ENCODE data around the gene LDB2. TPM values are rescaled to one million over a fixed set of nuclear protein-coding genes. Genes with fewer than 3 reads are reported as not detected.

LDB2 gene
- total RNA-seq, 2 experiments from 2014 or later = not detected

DNA sequence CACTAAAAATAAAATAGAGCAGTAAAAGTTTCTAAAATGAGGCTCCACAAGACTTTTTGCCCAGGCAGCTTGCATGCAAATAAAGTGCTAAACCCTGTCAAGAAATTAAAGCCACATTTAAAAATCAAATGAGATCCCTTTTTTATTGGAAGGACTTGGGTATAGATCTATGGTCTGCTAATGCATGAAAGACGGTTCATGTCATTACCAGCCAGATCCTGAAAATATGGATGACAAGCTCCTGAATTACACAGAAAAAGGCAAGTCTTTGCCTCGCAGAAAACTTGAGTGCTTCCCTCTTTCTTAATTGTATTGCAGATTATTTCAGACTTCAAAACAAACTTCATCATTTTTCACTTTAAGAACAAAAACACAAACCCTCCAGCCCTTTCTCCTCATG is 169.6 kb downstream of the LDB2 start:
- no peak overlapping the region for H3K4me3 Mint-ChIP-seq
- intact Hi-C loops (cut with micrococcal nuclease) = no loop called here
- H3K36me3 Mint-ChIP-seq = no peaks in the 10 kb centered on the region
- H3K27me3 Mint-ChIP-seq = no peaks in the 10 kb centered on the region
- ChIA-PET POLR2A (no interaction called here), CTCF (interaction anchor here (0.8 kb wide), 1 partner anchor 10 kb away, joined by 3 read pairs; no protein-coding TSS in a partner anchor)
- H3K9me3 Mint-ChIP-seq = peaks cover 9% of the 10 kb centered on the region
- H3K4me1 Mint-ChIP-seq (ENCODE audit: low read depth) = no peaks in the 10 kb centered on the region
- no peak overlapping the region for H3K27ac Mint-ChIP-seq
- DNase-seq = no peak

DNA sequence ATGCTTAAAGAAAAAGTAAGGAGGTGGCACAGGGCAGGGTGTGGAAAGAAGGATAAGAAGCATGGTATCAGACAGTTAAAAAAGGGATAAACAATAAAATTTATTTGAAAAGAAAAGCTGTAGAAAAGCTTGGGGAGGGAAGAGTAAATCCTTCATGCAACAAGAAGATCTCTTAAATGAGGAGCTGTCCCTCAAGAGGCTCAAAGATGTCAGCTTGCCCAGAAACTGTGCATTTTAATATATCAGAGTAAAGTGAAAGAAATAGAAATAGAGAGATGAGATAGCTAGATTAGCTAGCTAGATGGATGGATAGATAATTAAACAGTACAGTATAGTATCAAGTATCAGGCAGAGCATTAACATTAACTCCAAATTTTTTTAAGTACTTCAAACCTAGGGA is 170.3 kb downstream of the LDB2 start:
- H3K9me3 Mint-ChIP-seq = peaks cover 15% of the 10 kb centered on the region
- H3K4me3 Mint-ChIP-seq = no peak overlapping the region
- H3K36me3 Mint-ChIP-seq = no peaks in the 10 kb centered on the region
- POLR2A ChIA-PET = no interaction called here
- CTCF ChIA-PET = no interaction called here
- no peak overlapping the region for H3K27ac Mint-ChIP-seq
- intact Hi-C loops (cut with micrococcal nuclease) = no loop called here
- no peaks in the 10 kb centered on the region for H3K4me1 Mint-ChIP-seq (ENCODE audit: low read depth)
- no peaks in the 10 kb centered on the region for H3K27me3 Mint-ChIP-seq
- DNase-seq = no peak

DNA sequence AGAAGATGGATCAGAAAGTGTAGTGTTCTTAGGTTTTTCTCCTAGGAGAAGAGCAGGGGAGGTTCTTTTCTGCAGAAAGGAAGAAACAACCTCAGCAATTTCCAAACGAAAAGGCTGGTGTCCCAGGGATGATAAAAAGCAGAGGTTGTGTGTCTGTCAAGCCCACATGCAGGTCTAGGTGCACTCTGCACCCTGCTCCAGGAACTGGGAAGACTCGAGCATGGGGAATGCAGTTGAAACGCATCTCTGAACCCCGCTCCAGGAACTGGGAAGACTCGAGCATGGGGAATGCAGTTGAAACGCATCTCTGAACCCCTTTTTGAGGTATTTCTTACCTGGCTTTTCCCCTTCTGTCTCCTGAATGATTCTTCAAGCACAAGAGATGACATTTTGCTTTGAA is 171.2 kb downstream of the LDB2 start:
- peaks cover 16% of the 10 kb centered on the region for H3K9me3 Mint-ChIP-seq
- CTCF ChIA-PET = no interaction called here
- DNase-seq = no peak
- H3K27ac Mint-ChIP-seq = no peak overlapping the region
- intact Hi-C loops (cut with micrococcal nuclease) = no loop called here
- no peaks in the 10 kb centered on the region for H3K36me3 Mint-ChIP-seq
- H3K4me3 Mint-ChIP-seq = no peak overlapping the region
- no peaks in the 10 kb centered on the region for H3K27me3 Mint-ChIP-seq
- no peaks in the 10 kb centered on the region for H3K4me1 Mint-ChIP-seq (ENCODE audit: low read depth)
- POLR2A ChIA-PET = no interaction called here

DNA sequence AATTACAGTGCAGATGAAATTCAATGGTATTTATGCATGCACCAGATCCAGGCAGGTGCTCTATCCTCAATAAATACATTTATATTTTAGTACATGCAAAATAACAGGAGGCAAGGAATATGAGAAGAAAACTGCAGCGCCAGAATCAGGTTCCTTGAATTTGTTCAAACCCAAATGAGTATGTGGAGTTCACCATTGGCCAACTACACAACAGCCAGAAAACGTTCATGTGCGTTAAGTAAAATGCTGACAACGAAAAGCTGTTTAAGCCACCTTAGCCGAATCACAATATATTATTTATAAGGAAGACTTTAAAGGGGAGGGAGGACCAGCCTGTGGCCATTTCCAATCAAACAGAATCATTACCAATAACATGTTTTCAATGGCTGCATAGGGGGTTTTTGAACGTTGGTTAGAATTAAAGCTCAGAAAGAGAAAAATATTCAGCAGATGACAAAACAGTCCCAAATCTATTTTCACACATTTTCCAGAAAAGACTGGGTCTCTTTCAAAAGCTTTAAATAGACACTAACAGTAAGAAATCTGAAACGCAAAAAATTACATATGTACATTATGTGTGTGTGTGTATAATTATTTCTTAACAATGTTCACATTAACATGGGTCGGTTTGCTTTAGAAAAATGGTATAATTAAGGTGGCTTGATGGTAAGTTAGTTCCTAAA is 171.9 kb downstream of the LDB2 start:
- no peaks in the 10 kb centered on the region for H3K4me1 Mint-ChIP-seq (ENCODE audit: low read depth)
- ChIA-PET CTCF (no interaction called here), POLR2A (no interaction called here)
- no peak for DNase-seq
- no peaks in the 10 kb centered on the region for H3K27me3 Mint-ChIP-seq
- no peak overlapping the region for H3K27ac Mint-ChIP-seq
- peaks cover 16% of the 10 kb centered on the region for H3K9me3 Mint-ChIP-seq
- no peaks in the 10 kb centered on the region for H3K36me3 Mint-ChIP-seq
- intact Hi-C loops (cut with micrococcal nuclease) = no loop called here
- no peak overlapping the region for H3K4me3 Mint-ChIP-seq

DNA sequence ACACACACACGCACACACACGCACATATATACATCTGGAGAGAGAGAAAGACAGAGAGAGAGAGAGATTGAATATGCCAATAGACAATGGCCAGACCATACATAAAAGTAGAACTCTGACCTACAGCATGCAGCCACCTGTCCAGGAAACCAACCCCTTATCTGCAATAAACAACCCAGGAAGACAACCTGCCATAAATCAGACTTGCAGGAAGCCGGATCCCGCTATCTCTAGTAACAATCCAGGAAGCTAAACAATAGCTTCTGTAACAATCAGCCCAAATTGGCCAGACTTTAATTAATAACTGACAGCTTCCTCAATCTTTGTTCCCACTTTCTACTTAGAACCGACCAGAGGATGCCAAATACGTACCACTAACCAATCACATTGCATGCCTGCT is 173.2 kb downstream of the LDB2 start:
- Mint-ChIP-seq H3K36me3 (no peaks in the 10 kb centered on the region), H3K4me3 (no peak overlapping the region), H3K9me3 (peaks cover 16% of the 10 kb centered on the region), H3K27me3 (no peaks in the 10 kb centered on the region), H3K27ac (no peak overlapping the region), H3K4me1 (ENCODE audit: low read depth) (no peaks in the 10 kb centered on the region)
- ChIA-PET POLR2A (no interaction called here), CTCF (no interaction called here)
- intact Hi-C loops (cut with micrococcal nuclease) = no loop called here
- no peak for DNase-seq

DNA sequence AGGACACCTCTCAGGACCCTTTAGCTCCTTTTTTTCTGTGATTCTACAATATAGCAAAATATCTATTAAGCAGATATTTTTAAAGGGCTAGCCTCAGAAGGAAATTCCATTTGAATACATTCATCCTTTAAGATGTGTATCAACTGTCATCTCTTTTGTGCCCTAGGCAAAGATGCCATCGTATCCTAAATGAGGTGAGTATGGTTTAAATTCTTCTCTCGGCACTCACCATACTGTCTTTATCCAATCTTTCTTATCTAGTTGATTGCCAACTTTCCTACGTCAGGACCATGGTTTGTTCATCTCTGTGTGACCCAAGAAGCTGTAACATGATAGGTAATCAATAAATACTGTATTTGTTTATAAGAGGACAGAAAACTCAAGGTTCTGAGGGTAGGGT is 176.0 kb downstream of the LDB2 start:
- intact Hi-C loops (cut with micrococcal nuclease) = no loop called here

DNA sequence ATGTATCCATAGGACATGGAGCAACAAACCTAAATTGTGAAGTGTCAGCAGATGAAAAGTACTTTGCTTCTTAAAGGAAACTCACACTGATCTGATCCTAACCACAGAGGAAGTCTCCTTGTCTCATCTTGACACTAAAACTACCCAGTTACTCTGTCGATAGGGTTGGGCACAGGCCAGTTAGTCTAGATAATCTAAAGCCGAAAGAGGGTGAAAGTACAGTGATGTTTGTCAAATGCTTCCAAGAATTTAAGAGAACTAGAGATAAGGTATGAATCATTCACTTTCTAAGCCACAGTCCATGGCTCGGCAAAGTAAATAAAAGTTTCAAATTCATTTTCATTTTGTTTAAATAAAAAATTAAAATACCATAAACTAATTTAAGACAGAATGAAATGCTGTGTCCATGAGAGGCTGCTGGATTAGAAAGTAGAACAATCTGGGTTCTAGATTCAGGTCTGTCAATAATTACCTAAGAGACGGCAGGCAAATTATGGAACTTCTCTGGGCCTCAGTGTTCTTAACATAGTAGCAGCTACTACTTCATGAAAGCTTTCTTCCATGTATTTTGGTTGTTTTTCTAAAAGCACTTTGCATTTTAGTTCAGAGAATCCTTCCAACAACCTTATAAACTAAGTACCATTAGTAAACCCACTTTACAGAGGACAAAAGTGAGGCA is 176.7 kb downstream of the LDB2 start:
- H3K4me3 Mint-ChIP-seq = no peak overlapping the region
- POLR2A ChIA-PET = no interaction called here
- no peak for DNase-seq
- H3K27ac Mint-ChIP-seq = no peak overlapping the region
- H3K4me1 Mint-ChIP-seq (ENCODE audit: low read depth) = no peaks in the 10 kb centered on the region
- no peaks in the 10 kb centered on the region for H3K27me3 Mint-ChIP-seq
- no peaks in the 10 kb centered on the region for H3K36me3 Mint-ChIP-seq
- CTCF ChIA-PET = no interaction called here
- intact Hi-C loops (cut with micrococcal nuclease) = no loop called here
- peaks cover 16% of the 10 kb centered on the region for H3K9me3 Mint-ChIP-seq

More for the DNA sequence above, 176.0 kb downstream of the LDB2 start:
- Mint-ChIP-seq H3K4me3 (no peak overlapping the region), H3K36me3 (no peaks in the 10 kb centered on the region), H3K27ac (no peak overlapping the region), H3K4me1 (ENCODE audit: low read depth) (no peaks in the 10 kb centered on the region), H3K27me3 (no peaks in the 10 kb centered on the region), H3K9me3 (peaks cover 16% of the 10 kb centered on the region)
- DNase-seq = no peak
- CTCF ChIA-PET = no interaction called here
- POLR2A ChIA-PET = no interaction called here

DNA sequence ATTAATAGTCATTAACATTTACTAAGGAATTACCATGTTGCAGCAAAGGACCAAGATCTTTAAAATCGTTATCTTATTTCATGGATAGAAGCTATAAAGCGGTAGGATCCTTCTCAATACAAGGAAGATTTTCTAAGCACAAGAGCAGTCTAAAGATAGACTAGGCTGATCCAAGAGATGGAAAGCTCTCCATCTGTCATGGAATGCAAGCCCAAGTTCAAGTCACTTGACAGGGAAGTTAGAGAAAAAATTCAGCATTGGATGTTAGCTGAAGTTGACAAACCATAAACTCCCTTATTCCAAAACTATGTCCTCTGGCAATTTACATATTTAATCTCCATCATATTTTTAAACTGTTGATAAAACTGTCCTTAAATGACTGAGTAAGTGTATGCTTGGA is 177.7 kb downstream of the LDB2 start:
- H3K27me3 Mint-ChIP-seq = no peaks in the 10 kb centered on the region
- peaks cover 16% of the 10 kb centered on the region for H3K9me3 Mint-ChIP-seq
- POLR2A ChIA-PET = no interaction called here

DNA sequence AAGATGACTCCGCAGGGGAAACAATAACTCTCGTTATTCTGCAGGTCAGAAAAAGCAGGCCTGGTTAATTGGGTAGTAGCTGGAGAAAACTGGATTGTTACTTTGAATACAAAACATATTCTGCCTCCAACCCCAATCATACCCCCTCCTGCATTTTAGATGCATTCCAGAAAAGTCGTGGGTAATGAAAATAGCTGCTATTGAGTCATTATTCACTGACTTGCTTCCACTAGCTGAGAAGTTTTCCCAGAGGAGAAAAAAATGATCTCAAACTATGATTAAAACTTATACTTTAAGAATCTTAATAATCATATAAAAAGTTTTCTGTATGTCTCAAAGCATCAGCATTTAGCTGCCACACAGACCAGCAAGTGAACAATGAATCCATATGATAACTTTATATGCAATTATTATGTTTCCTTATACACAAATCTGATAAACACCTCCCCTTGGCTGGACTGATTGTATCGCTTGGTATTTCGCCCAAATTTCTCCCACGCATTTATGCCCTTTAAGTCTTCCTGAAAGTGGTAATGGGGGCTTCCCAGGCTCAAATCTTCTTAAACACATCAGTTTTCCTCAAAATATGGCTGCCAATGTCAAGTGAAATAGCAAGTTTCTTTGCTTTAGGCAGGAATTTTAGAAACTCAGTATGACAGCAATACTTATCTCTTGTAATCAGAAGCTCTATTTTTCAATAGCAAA is 181.0 kb downstream of the LDB2 start:
- ChIA-PET POLR2A (no interaction called here), CTCF (no interaction called here)
- no peak overlapping the region for H3K27ac Mint-ChIP-seq
- H3K36me3 Mint-ChIP-seq = no peaks in the 10 kb centered on the region
- H3K27me3 Mint-ChIP-seq = no peaks in the 10 kb centered on the region
- intact Hi-C loops (cut with micrococcal nuclease) = no loop called here
- no peaks in the 10 kb centered on the region for H3K4me1 Mint-ChIP-seq (ENCODE audit: low read depth)
- H3K4me3 Mint-ChIP-seq = no peak overlapping the region
- no peak for DNase-seq
- no peaks in the 10 kb centered on the region for H3K9me3 Mint-ChIP-seq

More for the DNA sequence above, 177.7 kb downstream of the LDB2 start:
- no peak overlapping the region for H3K27ac Mint-ChIP-seq
- intact Hi-C loops (cut with micrococcal nuclease) = no loop called here
- no peak for DNase-seq
- H3K36me3 Mint-ChIP-seq = no peaks in the 10 kb centered on the region
- CTCF ChIA-PET = no interaction called here
- H3K4me1 Mint-ChIP-seq (ENCODE audit: low read depth) = no peaks in the 10 kb centered on the region
- H3K4me3 Mint-ChIP-seq = no peak overlapping the region

DNA sequence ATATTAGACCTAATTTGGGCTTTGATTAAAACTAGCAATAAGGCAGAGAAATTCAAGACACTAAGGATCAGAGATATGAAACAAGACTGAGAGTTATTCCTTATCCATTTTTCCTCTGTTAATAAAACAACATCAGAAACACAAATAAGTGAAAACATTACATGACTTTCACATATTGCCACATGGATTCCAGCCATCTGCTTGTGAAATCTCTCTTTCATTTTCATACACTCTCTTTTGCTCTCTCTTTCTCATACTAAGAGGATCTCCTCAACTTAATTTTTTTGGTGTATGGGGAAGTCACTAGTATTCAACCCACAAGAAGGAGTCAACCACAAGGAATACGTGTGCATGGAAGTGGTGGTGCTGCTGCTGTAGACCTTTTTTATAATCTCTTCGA is 183.0 kb downstream of the LDB2 start:
- ChIA-PET CTCF (no interaction called here), POLR2A (no interaction called here)
- intact Hi-C loops (cut with micrococcal nuclease) = no loop called here
- no peak overlapping the region for H3K4me3 Mint-ChIP-seq
- H3K36me3 Mint-ChIP-seq = no peaks in the 10 kb centered on the region
- no peaks in the 10 kb centered on the region for H3K9me3 Mint-ChIP-seq
- no peaks in the 10 kb centered on the region for H3K27me3 Mint-ChIP-seq
- DNase-seq = no peak
- H3K27ac Mint-ChIP-seq = no peak overlapping the region
- H3K4me1 Mint-ChIP-seq (ENCODE audit: low read depth) = no peaks in the 10 kb centered on the region

DNA sequence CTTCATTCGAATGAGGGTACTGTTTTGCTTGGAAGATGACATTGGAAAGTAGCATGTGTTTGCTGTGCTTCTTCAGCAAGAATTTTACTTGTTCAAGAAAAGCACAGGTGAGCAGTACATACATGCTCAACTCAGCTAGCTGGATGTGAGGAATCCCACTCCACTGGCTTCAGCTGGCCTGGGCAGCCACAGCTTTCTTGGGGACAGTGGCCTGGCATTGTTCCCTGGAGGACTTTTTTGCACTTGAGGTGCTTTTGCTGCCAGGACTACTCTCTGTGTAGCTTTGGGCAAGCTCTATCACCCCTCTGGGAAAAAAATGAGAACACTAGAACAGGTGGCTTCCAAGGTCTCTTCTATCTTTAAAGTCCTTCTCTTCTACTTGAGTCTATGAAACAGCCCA is 184.3 kb downstream of the LDB2 start:
- Mint-ChIP-seq H3K36me3 (no peaks in the 10 kb centered on the region), H3K27ac (no peak overlapping the region), H3K4me1 (ENCODE audit: low read depth) (no peaks in the 10 kb centered on the region), H3K9me3 (no peaks in the 10 kb centered on the region), H3K4me3 (no peak overlapping the region), H3K27me3 (no peaks in the 10 kb centered on the region)
- DNase-seq = no peak
- CTCF ChIA-PET = no interaction called here
- intact Hi-C loops (cut with micrococcal nuclease) = no loop called here
- POLR2A ChIA-PET = no interaction called here

DNA sequence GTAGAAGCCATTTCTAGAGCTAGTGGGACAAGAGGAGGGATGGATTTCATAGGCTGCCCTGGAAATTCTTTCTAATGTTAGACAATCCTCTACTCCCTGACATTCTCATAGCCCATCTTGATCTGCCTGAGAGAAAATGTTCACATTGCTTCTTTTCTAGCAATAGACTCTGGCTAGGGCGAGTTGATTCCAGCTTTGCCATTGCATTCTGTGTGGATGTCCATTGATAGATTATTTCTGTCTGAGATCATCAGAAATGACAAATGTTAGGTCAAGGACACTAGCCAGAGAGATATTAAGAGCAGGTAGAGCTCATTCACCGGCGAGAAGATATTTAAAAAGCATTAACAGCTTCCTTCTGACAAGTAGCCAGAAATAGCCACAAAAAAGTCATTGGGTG is 184.7 kb downstream of the LDB2 start:
- intact Hi-C loops (cut with micrococcal nuclease) = no loop called here
- no peaks in the 10 kb centered on the region for H3K9me3 Mint-ChIP-seq
- H3K36me3 Mint-ChIP-seq = no peaks in the 10 kb centered on the region
- no peak for DNase-seq
- no peaks in the 10 kb centered on the region for H3K4me1 Mint-ChIP-seq (ENCODE audit: low read depth)
- ChIA-PET POLR2A (no interaction called here), CTCF (no interaction called here)
- H3K4me3 Mint-ChIP-seq = no peak overlapping the region
- H3K27ac Mint-ChIP-seq = no peak overlapping the region
- no peaks in the 10 kb centered on the region for H3K27me3 Mint-ChIP-seq

DNA sequence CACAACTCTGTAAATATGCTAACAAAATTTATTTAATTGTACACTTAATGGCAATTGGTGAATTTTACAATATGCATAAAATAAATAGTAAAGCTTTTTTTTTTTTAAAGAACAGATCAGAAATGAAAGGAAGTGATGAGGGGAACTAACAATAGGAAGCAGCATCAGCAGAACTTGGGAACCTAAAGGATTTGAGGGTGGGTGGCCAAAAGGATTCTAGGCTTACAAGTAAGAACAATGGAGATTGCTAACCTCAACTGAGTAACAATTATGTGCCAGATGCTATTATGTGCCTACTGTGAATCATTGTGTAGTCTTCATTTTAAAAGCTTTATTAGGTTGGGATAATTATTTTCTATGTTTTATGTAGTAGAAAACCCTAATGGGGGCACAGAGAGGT is 185.2 kb downstream of the LDB2 start:
- Mint-ChIP-seq H3K36me3 (no peaks in the 10 kb centered on the region), H3K27me3 (no peaks in the 10 kb centered on the region), H3K27ac (no peak overlapping the region), H3K4me3 (no peak overlapping the region), H3K4me1 (ENCODE audit: low read depth) (no peaks in the 10 kb centered on the region), H3K9me3 (no peaks in the 10 kb centered on the region)
- no peak for DNase-seq
- intact Hi-C loops (cut with micrococcal nuclease) = no loop called here
- ChIA-PET POLR2A (no interaction called here), CTCF (no interaction called here)

All from activated CD4-positive, alpha-beta memory T cell treated with anti-CD3 and anti-CD28 coated beads for 36 hours (primary cell).